ENCODE data around the gene C10orf53. TPM values are rescaled to one million over a fixed set of nuclear protein-coding genes. Genes with fewer than 3 reads are reported as not detected.

C10orf53 gene
- total and polyA plus RNA-seq, 2 of the 8 experiments (the other 6 are each of a cell fraction or from before 2014, with no cell fraction given) = not detected

- Histone ChIP-seq H4K5ac (ENCODE audit: insufficient read length, low read depth, low read length) (no peak overlapping the region), H3K14ac (ENCODE audit: insufficient read length) (no peak overlapping the region), H4K8ac (ENCODE audit: extremely low read depth, insufficient read depth, low read length) (no peak overlapping the region), H2AK5ac (ENCODE audit: low read depth, low read length) (no peak overlapping the region), H4K91ac (replicated peaks; ENCODE audit: insufficient read length, low read length) (no peak overlapping the region), H2BK12ac (ENCODE audit: low read depth, low read length) (no peak overlapping the region), H2BK5ac (ENCODE audit: low read depth, low read length) (no peak overlapping the region), H3K18ac (ENCODE audit: extremely low read depth, low read length) (no peak overlapping the region; the same call in 1 of the 2 replicates), H3K9me3 (ENCODE audit: insufficient read depth in 2 of 2, low read depth in 1 of 2, low read length in 1 of 2) (peaks cover 0 to under 1% of the 10 kb centered on the region in 2 experiments; a peak in 1 of 4 replicates), H3K79me2 (ENCODE audit: control insufficient read depth in 1 of 2, insufficient read depth in 2 of 2, low read length in 2 of 2) (no peaks in the 10 kb centered on the region), H3K4me3 (ENCODE audit: extremely low read depth in 1 of 4, insufficient read depth in 2 of 4, low read depth in 3 of 4, low read length in 4 of 4) (no peak overlapping the region), H2AFZ (ENCODE audit: low read length) (no peak overlapping the region), H3K9ac (replicated peaks in 1 of 4; ENCODE audit: extremely low read depth in 1 of 4, low read depth in 3 of 4, low read length in 3 of 4) (no peak overlapping the region), H3K4me2 (ENCODE audit: insufficient read depth in 1 of 2, low read depth in 2 of 2, low read length in 2 of 2) (no peak overlapping the region), H3K4ac (replicated peaks; ENCODE audit: insufficient read length, low read depth, low read length) (no peak overlapping the region), H2BK20ac (ENCODE audit: low read length) (no peak overlapping the region), H4K20me1 (replicated peaks in 1 of 2; ENCODE audit: control insufficient read depth in 1 of 2, insufficient read depth in 2 of 2, low read length in 2 of 2) (no peaks in the 10 kb centered on the region), H3K27ac (ENCODE audit: low read depth, low read length) (no peak overlapping the region), H3K79me1 (ENCODE audit: low read depth, low read length) (no peaks in the 10 kb centered on the region), H3K27me3 (replicated peaks in 1 of 4; ENCODE audit: control insufficient read depth in 3 of 4, extremely low read depth in 1 of 4, insufficient read depth in 3 of 4, low read length in 3 of 4) (peaks cover 3 to 27% (median 18%) of the 10 kb centered on the region in 4 experiments; a peak in 6 of 7 replicates), H2BK120ac (replicated peaks; ENCODE audit: low read depth, low read length) (no peak overlapping the region), H3K23ac (ENCODE audit: insufficient read length) (no peak overlapping the region), H3K4me1 (replicated peaks in 1 of 4; ENCODE audit: control insufficient read depth in 3 of 4, insufficient read depth in 4 of 4, low read length in 3 of 4) (peaks cover 0 to 7% (median 1%) of the 10 kb centered on the region in 4 experiments; a peak in 3 of 7 replicates), H3K23me2 (ENCODE audit: low read depth, low read length) (no peaks in the 10 kb centered on the region), H2BK15ac (ENCODE audit: low read length) (no peak overlapping the region), H3K56ac (replicated peaks; ENCODE audit: insufficient read length, low read depth, low read length) (no peak overlapping the region), H3K36me3 (ENCODE audit: control insufficient read depth in 2 of 4, insufficient read depth in 4 of 4, low read length in 3 of 4) (no peaks in the 10 kb centered on the region)
- DNase-seq (ENCODE audit: low read depth in 1 of 2, low spot score in 2 of 2) (no peak), FAIRE-seq (no peak)
- CTCF ChIA-PET (ENCODE audit: partially characterized antibody) = interaction anchor here (0.7 to 2.6 kb wide), 6 partner anchors 8 to 105 kb away, joined by 3 to 10 read pairs (median 3); no protein-coding TSS in a partner anchor
- POLR2A ChIA-PET (ENCODE audit: partially characterized antibody) = no interaction called here
- WGBS, 2 experiments (ENCODE audit: extremely low coverage in 1 of 2, insufficient coverage in 1 of 2, insufficient read length in 1 of 2, insufficient replicate concordance in 2 of 2, low coverage in 1 of 2, low lambda C conversion rate in 2 of 2, missing lambda C conversion rate in 1 of 2) = 81% methylated on average over 9 of the region's 9 CpGs; no CpG with 5 or more reads in 1 of the 2 experiments
- TF ChIP-seq CBX5 (IDR thresholded peaks at IDR 0.05; ENCODE audit: low read depth, low read length) = no peak
- no peak for TF ChIP-seq TCF12 (IDR thresholded peaks at IDR 0.05; ENCODE audit: low read depth, low read length)
- no peak for TF ChIP-seq CTCF (IDR thresholded peaks at IDR 0.05; ENCODE audit: control extremely low read depth in 1 of 3, insufficient read depth in 1 of 3, low read depth in 1 of 3, low read length in 3 of 3)
- no peak for TF ChIP-seq BRCA1 (IDR thresholded peaks at IDR 0.05; ENCODE audit: low read depth, low read length)
- no peak for TF ChIP-seq CREB1 (IDR thresholded peaks at IDR 0.05)
- no peak for TF ChIP-seq SP1 (IDR thresholded peaks at IDR 0.05; ENCODE audit: low read depth, low read length)
- TF ChIP-seq SP2 (IDR thresholded peaks at IDR 0.05; ENCODE audit: low read length) = no peak
- no peak for TF ChIP-seq ASH2L (IDR thresholded peaks at IDR 0.05; ENCODE audit: low read length)
- TF ChIP-seq YY1 (IDR thresholded peaks at IDR 0.05; ENCODE audit: low read depth, low read length) = no peak
- no peak for TF ChIP-seq PHF8 (conservative IDR thresholded peaks at IDR 0.05; ENCODE audit: low read depth, low read length)
- TF ChIP-seq NANOG (IDR thresholded peaks at IDR 0.05; ENCODE audit: insufficient read depth, low read depth, low read length, poor library complexity, severe bottlenecking) = no peak
- TF ChIP-seq KDM4A (IDR thresholded peaks at IDR 0.05; ENCODE audit: low read depth, low read length, severe bottlenecking) = no peak
Measured at GRCh38 chr10:49698679-49699078, 19.2 kb downstream of the C10orf53 start.
